Keratinocyte (primary cell): ENCODE results near the gene TENM4. TPM values are rescaled to one million over a fixed set of nuclear protein-coding genes. Genes with fewer than 3 reads are reported as not detected.

ENCODE experiments used
- DNase-seq: peaks from one replicate; pipeline ENCODE4 v3.0.0-alpha.2; 2011; ENCODE audit warnings: low read depth, missing footprints, low spot score
- FAIRE-seq: peaks from 2 replicates; lab custom pipeline; 2011; peaks lifted over from hg19 to GRCh38; lab: Jason Lieb, UNC
- H2AFZ ChIP-seq: 2 replicates; pipeline ENCODE4 v1.6.0; 2012; ENCODE audit warnings: low read length, control low read depth, inconsistent platforms; ENCODE audit not compliant: control insufficient read depth
- H3K27ac ChIP-seq: 2 replicates; pipeline ENCODE4 v1.5.1; 2011; ENCODE audit warnings: low read length; ENCODE audit not compliant: control insufficient read depth, insufficient read depth
- H3K27me3 ChIP-seq: 3 replicates; pipeline ENCODE4 v1.6.0; 2011; ENCODE audit warnings: low read length; ENCODE audit not compliant: control insufficient read depth, insufficient read depth; ENCODE audit errors: extremely low read depth
- H3K36me3 ChIP-seq, 2 experiments: 2 replicates in 1 of 2; 3 replicates in 1 of 2; pipeline ENCODE4 v1.5.1; 2011; ENCODE audit warnings: low read length in 2 of 2, mild to moderate bottlenecking in 1 of 2; ENCODE audit not compliant: control insufficient read depth in 2 of 2, insufficient read depth in 2 of 2; ENCODE audit errors: extremely low read depth in 1 of 2
- H3K4me1 ChIP-seq: 3 replicates; pipeline ENCODE4 v1.5.1; 2011; ENCODE audit warnings: low read length; ENCODE audit not compliant: control insufficient read depth, insufficient read depth; ENCODE audit errors: extremely low read depth
- H3K4me2 ChIP-seq: 3 replicates; pipeline ENCODE4 v1.6.0; 2011; ENCODE audit warnings: low read depth, low read length; ENCODE audit not compliant: control insufficient read depth, insufficient read depth; ENCODE audit errors: extremely low read depth
- H3K4me3 ChIP-seq, 3 experiments: fragments of 200-600 bp in 1 of 3; sonication (generic) in 1 of 3; 2 replicates in 2 of 3; 3 replicates in 1 of 3; pipeline ENCODE4 v1.5.1; 2011 to 2016; ENCODE audit warnings: low read length in 3 of 3, mild to moderate bottlenecking in 3 of 3, control low read depth in 2 of 3, inconsistent platforms in 1 of 3, low read depth in 1 of 3, mixed read lengths in 1 of 3, mixed run types in 1 of 3, moderate library complexity in 1 of 3; ENCODE audit not compliant: control insufficient read depth in 2 of 3, insufficient read depth in 2 of 3; ENCODE audit errors: extremely low read depth in 1 of 3
- H3K79me2 ChIP-seq: 2 replicates; pipeline ENCODE4 v1.6.0; 2012; ENCODE audit warnings: low read length; ENCODE audit not compliant: control insufficient read depth, insufficient read depth
- H3K9ac ChIP-seq: 3 replicates; pipeline ENCODE4 v1.6.0; 2011; ENCODE audit warnings: low read length; ENCODE audit not compliant: control insufficient read depth, insufficient read depth; ENCODE audit errors: extremely low read depth
- H3K9me1 ChIP-seq: 3 replicates; pipeline ENCODE4 v1.6.0; 2011; ENCODE audit warnings: low read length; ENCODE audit not compliant: control insufficient read depth, insufficient read depth; ENCODE audit errors: extremely low read depth
- H3K9me3 ChIP-seq: 2 replicates; pipeline ENCODE4 v1.5.1; 2012; ENCODE audit warnings: low read depth, low read length; ENCODE audit not compliant: control insufficient read depth
- H4K20me1 ChIP-seq: 3 replicates; pipeline ENCODE4 v1.6.0; 2011; ENCODE audit warnings: low read length; ENCODE audit not compliant: control insufficient read depth, insufficient read depth; ENCODE audit errors: extremely low read depth
- CTCF ChIP-seq, 3 experiments: IDR thresholded peaks in 1 of 3; conservative IDR thresholded peaks in 1 of 3; optimal IDR thresholded peaks in 1 of 3; 2 replicates in 2 of 3; 3 replicates in 1 of 3; pipeline versions ENCODE3 to v1.5.1; 2011; ENCODE audit warnings: low read length in 3 of 3, mild to moderate bottlenecking in 3 of 3, moderate library complexity in 2 of 3, control low read depth in 1 of 3, inconsistent platforms in 1 of 3; ENCODE audit not compliant: insufficient read depth in 2 of 3; ENCODE audit errors: extremely low read depth in 1 of 3
- EZH2 ChIP-seq: IDR thresholded peaks from one replicate; pipeline ENCODE4 v1.6.1; 2012; ENCODE audit warnings: inconsistent platforms, mild to moderate bottlenecking, low read length, moderate library complexity
- dilution Hi-C: fragments of 300-500 bp; cut with MboI; formaldehyde crosslinking; loops from one replicate; pipeline ENCODE4 v1.7.0; 2020; ENCODE audit warnings: low sequenced_read_pairs; ENCODE audit not compliant: extremely low pct_ligation_motif_present
- polyA plus RNA-seq, 5 experiments: library from polyadenylated mRNA; depleted of rRNA in 3 of 5; stranded (reverse) in 3 of 5; stranded (forward) in 1 of 5; unstranded in 1 of 5; fragments of >200 nt; gene quantifications; 1 replicate in 1 of 5; 2 replicates in 3 of 5; 3 replicates in 1 of 5; pipeline versions ENCODE4 v1.2.1 to v1.2.3, GENCODE V29; 2011 to 2012; ENCODE audit warnings: missing spikeins in 2 of 5, low read depth in 1 of 5, low replicate concordance in 1 of 5

Gene TENM4
- polyA plus RNA-seq, 1 donor (not counting 4 experiments of a cell fraction or from before 2014, with no cell fraction given), result 3.5 TPM

GRCh38 chr11:79441461-79441875 lies 638 bp upstream of the TENM4 start:
- dilution Hi-C loops, result no loop called here
- Histone ChIP-seq H3K27me3 (no peaks in the 10 kb centered on the region), H3K27ac (no peak overlapping the region), H3K4me1 (peaks cover 7% of the 10 kb centered on the region), H2AFZ (peak overlapping the region; percentile 88), H3K9ac (peak overlapping the region; percentile 94), H3K9me3 (no peaks in the 10 kb centered on the region), H3K4me2 (peak overlapping the region; percentile 68), H3K9me1 (no peaks in the 10 kb centered on the region), H3K79me2 (peaks cover 29% of the 10 kb centered on the region), H3K4me3 (peak overlapping the region in 2 of 3 experiments; percentile 69 to 71), H3K36me3 (no peaks in the 10 kb centered on the region), H4K20me1 (no peaks in the 10 kb centered on the region)
- TF ChIP-seq EZH2 (no peak), CTCF (optimal IDR thresholded peaks at IDR 0.05 in 1 of 3, IDR thresholded peaks at IDR 0.05 in 1 of 3, conservative IDR thresholded peaks at IDR 0.05 in 1 of 3; ENCODE audit: extremely low read depth in 1 of 3, insufficient read depth in 2 of 3, low read length in 3 of 3) (no peak)
- DNase-seq, result no peak
- no peak for FAIRE-seq

DNA sequence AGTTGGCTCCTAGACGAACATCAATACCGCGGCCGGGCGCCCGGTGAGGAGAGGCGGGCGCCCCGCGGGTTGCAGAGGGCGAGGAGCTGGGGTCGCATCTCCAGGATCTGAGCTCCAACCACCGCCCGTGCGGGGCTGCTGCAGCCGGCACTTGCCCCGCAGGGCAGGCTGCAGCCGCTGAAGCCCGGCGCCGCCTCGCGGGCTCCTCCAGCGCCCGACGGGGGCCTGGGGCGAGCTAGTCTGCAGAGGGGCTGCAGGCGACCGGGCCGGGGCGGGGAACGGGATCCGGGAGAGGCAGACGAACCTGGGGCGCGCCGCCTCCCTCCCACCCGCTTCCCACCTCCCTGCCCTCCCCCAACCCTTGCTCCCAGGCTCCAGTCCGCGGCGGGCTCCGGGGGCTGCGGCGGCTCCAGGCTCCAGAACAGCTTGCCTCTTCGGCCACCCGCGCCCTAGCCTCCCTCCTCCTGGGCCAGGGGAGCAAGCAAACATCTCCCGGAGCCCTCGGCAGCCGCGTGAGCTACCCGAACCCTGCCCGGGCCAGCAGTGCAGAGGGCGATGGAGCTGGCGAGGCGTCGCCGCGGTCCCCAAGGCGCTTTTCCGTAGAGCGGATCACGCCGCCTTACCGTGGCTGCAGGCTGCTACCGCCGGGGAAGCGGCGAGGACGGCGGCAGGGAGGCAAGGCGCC lies 802 bp downstream of the TENM4 start:
- FAIRE-seq (no peak), DNase-seq (no peak)
- H3K9ac ChIP-seq, result peak overlapping the region; percentile 94
- peaks cover 16% of the 10 kb centered on the region for H3K4me1 ChIP-seq
- no peaks in the 10 kb centered on the region for H4K20me1 ChIP-seq
- dilution Hi-C loops, result no loop called here
- H2AFZ ChIP-seq, result peak overlapping the region; percentile 88
- H3K4me2 ChIP-seq, result peak overlapping the region; percentile 100
- H3K36me3 ChIP-seq, result no peaks in the 10 kb centered on the region
- H3K4me3 ChIP-seq, result peak overlapping the region; percentile 69 to 80 (median 71)
- no peaks in the 10 kb centered on the region for H3K9me1 ChIP-seq
- no peaks in the 10 kb centered on the region for H3K9me3 ChIP-seq
- H3K27ac ChIP-seq, result peak overlapping the region; percentile 89
- H3K79me2 ChIP-seq, result peaks cover 43% of the 10 kb centered on the region
- H3K27me3 ChIP-seq, result no peaks in the 10 kb centered on the region
- no peak for TF ChIP-seq EZH2
- no peak for TF ChIP-seq CTCF (optimal IDR thresholded peaks at IDR 0.05 in 1 of 3, IDR thresholded peaks at IDR 0.05 in 1 of 3, conservative IDR thresholded peaks at IDR 0.05 in 1 of 3; ENCODE audit: extremely low read depth in 1 of 3, insufficient read depth in 2 of 3, low read length in 3 of 3)
